ENCODE data around the gene PHF13.

- no peak for TF ChIP-seq POLR2AphosphoS5 (IDR thresholded peaks at IDR 0.05; ENCODE audit: insufficient read depth, low read depth, low read length)
- no peak for TF ChIP-seq CTCF (IDR thresholded peaks at IDR 0.05; ENCODE audit: extremely low read depth in 1 of 2, insufficient read depth in 1 of 2, low read depth in 1 of 2, low read length in 2 of 2)
- TF ChIP-seq MAX (IDR thresholded peaks at IDR 0.05; ENCODE audit: insufficient read depth, insufficient read length) = no peak
- TF ChIP-seq POLR2A (IDR thresholded peaks at IDR 0.05; ENCODE audit: low read depth, low read length) = no peak
- no peak for TF ChIP-seq EZH2 (IDR thresholded peaks at IDR 0.05; ENCODE audit: borderline replicate concordance, low read depth, low read length, severe bottlenecking)
- TF ChIP-seq FOS (IDR thresholded peaks at IDR 0.05; ENCODE audit: borderline replicate concordance, insufficient read depth, low read length) = no peak
Measured at GRCh38 chr1:6630027-6630426, 16.5 kb downstream of the PHF13 start.
